HepG2 (cell line): ENCODE data around the gene DDX31. TPM values are rescaled to one million over a fixed set of nuclear protein-coding genes. Genes with fewer than 3 reads are reported as not detected.

Source experiments
- ATAC-seq: fragments of 200-7000 bp; cut with Tn5 transposase; 3 replicates; pipeline ENCODE4 v1.9.1; 2020; ENCODE audit warnings: mild to moderate bottlenecking, moderate library complexity
- BruUV-seq: library from RNA; stranded (reverse); fragments of 400-500 nt; replicated peaks from 2 replicates; lab custom pipeline; 2021; lab: Mats Ljungman, UMichigan
- CTCF ChIA-PET: fragments of 300-600 bp; formaldehyde crosslinking; extraction: SDS; loops from one replicate; lab custom pipeline; 2021; ENCODE audit warnings: low total read pairs, inconsistent platforms, low intra/inter-chr PET ratio; lab: Yijun Ruan, JAX
- POLR2A ChIA-PET: fragments of 350-600 bp; sonication (Branson Sonifier 250); formaldehyde crosslinking; loops from one replicate; lab custom pipeline; 2020; ENCODE audit warnings: antibody characterized with exemption, inconsistent platforms; lab: Yijun Ruan, JAX
- DNase-seq: peaks from one replicate; pipeline ENCODE4 v3.0.0-alpha.2; 2015; ENCODE audit warnings: low spot score
- FAIRE-seq: peaks from 3 replicates; lab custom pipeline; 2011; peaks lifted over from hg19 to GRCh38; lab: Jason Lieb, UNC
- H2AFZ ChIP-seq: one replicate; pipeline ENCODE4 v1.6.1; 2011; ENCODE audit warnings: low read length, inconsistent platforms
- H3K27ac ChIP-seq: fragments of 300-600 bp; 3 replicates; pipeline ENCODE4 v1.8.0; 2011; ENCODE audit warnings: mixed run types, mild to moderate bottlenecking, mixed read lengths, low read length, inconsistent platforms; ENCODE audit not compliant: insufficient read depth; ENCODE audit errors: extremely low read length
- H3K27me3 ChIP-seq, 2 experiments: fragments of 200-600 bp in 1 of 2; 2 replicates in 1 of 2; 3 replicates in 1 of 2; pipeline versions ENCODE4 v1.6.0 to v1.8.0; 2011; ENCODE audit warnings: low read length in 2 of 2, mild to moderate bottlenecking in 2 of 2, moderate library complexity in 2 of 2, inconsistent platforms in 1 of 2; ENCODE audit not compliant: insufficient read depth in 2 of 2, control insufficient read depth in 1 of 2
- H3K36me3 ChIP-seq, 2 experiments: fragments of 200-600 bp in 1 of 2; replicated peaks in 1 of 2; 2 replicates in 1 of 2; 3 replicates in 1 of 2; pipeline versions ENCODE4 v1.5.1 to v1.8.0; 2011; ENCODE audit warnings: low read length in 2 of 2, inconsistent platforms in 1 of 2; ENCODE audit not compliant: insufficient read depth in 2 of 2, control insufficient read depth in 1 of 2
- H3K4me1 ChIP-seq: 2 replicates; pipeline ENCODE4 v1.5.1; 2012; ENCODE audit warnings: low read length, inconsistent platforms; ENCODE audit not compliant: insufficient read depth
- H3K4me2 ChIP-seq: 2 replicates; pipeline ENCODE4 v1.6.0; 2011; ENCODE audit warnings: low read depth, low read length, inconsistent platforms
- H3K4me3 ChIP-seq, 3 experiments: fragments of 200-600 bp in 1 of 3; sonication (generic), shearing (Covaris generic) in 1 of 3; replicated peaks in 1 of 3; 2 replicates each; pipeline ENCODE4 v1.5.1; 2011 to 2016; ENCODE audit warnings: low read length in 3 of 3, inconsistent platforms in 2 of 3, low read depth in 2 of 3, mild to moderate bottlenecking in 2 of 3, control low read depth in 1 of 3, mixed read lengths in 1 of 3; ENCODE audit not compliant: insufficient read depth in 1 of 3
- H3K79me2 ChIP-seq: one replicate; pipeline ENCODE4 v1.6.1; 2011; ENCODE audit warnings: low read length, inconsistent platforms; ENCODE audit not compliant: insufficient read depth
- H3K9ac ChIP-seq: 2 replicates; pipeline ENCODE4 v1.6.0; 2011; ENCODE audit warnings: mild to moderate bottlenecking, low read depth, low read length, inconsistent platforms; ENCODE audit not compliant: insufficient read depth
- H3K9me3 ChIP-seq: 2 replicates; pipeline ENCODE4 v1.5.1; 2012; ENCODE audit warnings: mild to moderate bottlenecking, low read length
- H4K20me1 ChIP-seq: 2 replicates; pipeline ENCODE4 v1.6.0; 2011; ENCODE audit warnings: inconsistent platforms, mild to moderate bottlenecking, low read length, moderate library complexity; ENCODE audit not compliant: insufficient read depth
- FOXA3 ChIP-seq: IDR thresholded peaks from 2 replicates; pipeline ENCODE4 v1.6.1; 2016; ENCODE audit warnings: missing genetic modification reagents, missing compliant biosample characterization
- HOXA5 ChIP-seq: sonication (generic); formaldehyde crosslinking; IDR thresholded peaks from 2 replicates; pipeline ENCODE4 v1.4.0; 2020; ENCODE audit warnings: missing genetic modification reagents
- JARID2 ChIP-seq: sonication (generic); formaldehyde crosslinking; IDR thresholded peaks from 2 replicates; pipeline ENCODE4 v1.8.1; 2023; ENCODE audit warnings: missing genetic modification reagents, inconsistent platforms; ENCODE audit not compliant: insufficient replicate concordance
- KDM5B ChIP-seq: sonication (generic); formaldehyde crosslinking; IDR thresholded peaks from 2 replicates; pipeline ENCODE4 v1.4.0; 2020; ENCODE audit warnings: missing genetic modification reagents, mild to moderate bottlenecking, borderline replicate concordance
- ONECUT2 ChIP-seq: sonication (generic); formaldehyde crosslinking; IDR thresholded peaks from 2 replicates; pipeline ENCODE4 v1.4.0; 2020; ENCODE audit warnings: missing genetic modification reagents
- RBM39 ChIP-seq: fragments of 200-400 bp; formaldehyde crosslinking; IDR thresholded peaks from one replicate; pipeline ENCODE4 v1.6.1; 2018; ENCODE audit warnings: antibody characterized with exemption, mild to moderate bottlenecking, low read depth, low read length; ENCODE audit not compliant: poor library complexity, severe bottlenecking
- RFX3 ChIP-seq: IDR thresholded peaks from 2 replicates; pipeline ENCODE4 v1.6.1; 2016; ENCODE audit warnings: missing biosample characterization, missing genetic modification reagents
- ZNF121 ChIP-seq: sonication (generic); formaldehyde crosslinking; IDR thresholded peaks from 2 replicates; pipeline ENCODE4 v1.5.0; 2020; ENCODE audit warnings: mild to moderate bottlenecking, missing genetic modification reagents
- ZNF136 ChIP-seq: sonication (generic); formaldehyde crosslinking; IDR thresholded peaks from 2 replicates; pipeline ENCODE4 v1.8.1; 2022; ENCODE audit warnings: low read depth, mild to moderate bottlenecking, moderate library complexity, missing genetic modification reagents
- ZNF34 ChIP-seq: sonication (generic); formaldehyde crosslinking; IDR thresholded peaks from 2 replicates; pipeline ENCODE4 v1.4.0; 2020; ENCODE audit warnings: mild to moderate bottlenecking, missing genetic modification reagents, borderline replicate concordance
- ZNF773 ChIP-seq: sonication (generic); formaldehyde crosslinking; IDR thresholded peaks from 2 replicates; pipeline ENCODE4 v1.4.0; 2020; ENCODE audit warnings: missing genetic modification reagents, borderline replicate concordance
- ZNF878 ChIP-seq: sonication (generic); formaldehyde crosslinking; IDR thresholded peaks from 2 replicates; pipeline ENCODE4 v1.8.1; 2023; ENCODE audit warnings: mild to moderate bottlenecking, missing genetic modification reagents, moderate library complexity
- WGBS: methylation state at CpG from one replicate; pipeline ENCODE4 v1.1.6; 2017; ENCODE audit warnings: low lambda C conversion rate; 5-methylcytosine and 5-hydroxymethylcytosine counted together
- in situ Hi-C: cut with HindIII; loops from 2 replicates; pipeline ENCODE4 v1.10.0; 2017; ENCODE audit warnings: low pct_unique_long_range_greater_than_20kb; ENCODE audit not compliant: extremely low pct_ligation_motif_present
- intact Hi-C: fragments of 100-400 bp; cut with micrococcal nuclease; formaldehyde crosslinking; loops from one replicate; pipeline ENCODE4 v1.10.0; 2022; ENCODE audit not compliant: unreplicated experiment
- polyA plus RNA-seq, 8 experiments: library from polyadenylated mRNA; depleted of rRNA in 3 of 8; stranded (reverse) in 7 of 8; unstranded in 1 of 8; fragments of >200 nt; fragmentation: Illumina TruSeq in 4 of 8; extraction: Trizol in 4 of 8; gene quantifications; 2 replicates each; pipeline versions ENCODE4 v1.2.1 to v1.2.3, GENCODE V29; 2011 to 2016; ENCODE audit warnings: low read depth in 4 of 8, missing spikeins in 1 of 8, mixed read lengths in 1 of 8; ENCODE audit not compliant: insufficient read depth in 1 of 8
- total RNA-seq, 5 experiments: library from RNA; depleted of rRNA; stranded (reverse); fragments of >200 nt; fragmentation: Illumina TruSeq; extraction: Trizol; gene quantifications; 2 replicates each; pipeline ENCODE4 v1.2.3, GENCODE V29; 2016; ENCODE audit warnings: low read depth in 1 of 5
- TF ChIP-seq, protein P1 (sequence below): sonication (generic); formaldehyde crosslinking; IDR thresholded peaks from 2 replicates; pipeline ENCODE4 v1.4.0; 2020; ENCODE audit warnings: mild to moderate bottlenecking, missing genetic modification reagents
- TF ChIP-seq, protein P2 (sequence below): sonication (generic); formaldehyde crosslinking; IDR thresholded peaks from 2 replicates; pipeline ENCODE4 v1.9.0; 2021; ENCODE audit warnings: missing genetic modification reagents, borderline replicate concordance

The DDX31 gene
- total and polyA plus RNA-seq, 2 of the 13 experiments (the other 11 are each of a cell fraction or from before 2014, with no cell fraction given) = 11.4 to 16.3 TPM

DNA sequence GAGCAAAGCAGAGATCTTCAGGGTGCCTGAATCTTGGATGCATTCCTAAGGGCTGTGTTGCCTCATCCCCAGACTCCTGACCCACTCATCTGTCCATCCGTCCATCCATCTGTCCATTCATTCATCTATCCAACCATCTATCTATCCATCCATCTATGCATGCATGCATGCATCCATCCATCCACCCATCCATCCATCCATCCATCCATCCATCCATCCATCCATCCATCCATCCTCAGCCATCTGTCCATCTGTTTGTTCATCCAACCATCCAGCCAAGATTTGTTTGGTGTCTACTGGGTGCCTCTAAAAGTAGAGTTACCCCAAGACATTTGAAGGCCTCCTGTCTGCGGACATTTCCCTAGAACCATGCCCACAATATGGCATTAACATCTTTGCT, 115.0 kb downstream of the DDX31 start:
- Histone ChIP-seq H3K4me2 (no peak overlapping the region), H3K36me3 (no peaks in the 10 kb centered on the region), H3K27ac (no peak overlapping the region), H3K9me3 (no peaks in the 10 kb centered on the region), H3K4me1 (no peaks in the 10 kb centered on the region), H2AFZ (no peak overlapping the region), H3K4me3 (no peak overlapping the region), H3K79me2 (no peaks in the 10 kb centered on the region), H3K9ac (no peak overlapping the region), H3K27me3 (peaks cover 0 to 36% of the 10 kb centered on the region in 2 experiments; a peak in 2 of 5 replicates), H4K20me1 (no peaks in the 10 kb centered on the region)
- CTCF ChIA-PET = no interaction called here
- DNase-seq = no peak
- in situ Hi-C loops (no loop called here), intact Hi-C loops (no loop called here)
- no peak for ATAC-seq
- no peak for FAIRE-seq
- POLR2A ChIA-PET = no interaction called here
- BruUV-seq = no TSS peak
- WGBS = 48% methylated on average over 2 of the region's 2 CpGs
- TF ChIP-seq RBM39 (no peak), JARID2 (CRISPR knock-in tag) (no peak), ZNF878 (no peak), HOXA5 (no peak), KDM5B (CRISPR knock-in tag) (no peak), ZNF121 (no peak), ZNF773 (no peak), ZNF136 (CRISPR knock-in tag) (no peak), ZNF34 (no peak), FOXA3 (CRISPR knock-in tag) (no peak), RFX3 (CRISPR knock-in tag) (no peak), ONECUT2 (CRISPR knock-in tag) (no peak)
- TF ChIP-seq, protein P1, sequence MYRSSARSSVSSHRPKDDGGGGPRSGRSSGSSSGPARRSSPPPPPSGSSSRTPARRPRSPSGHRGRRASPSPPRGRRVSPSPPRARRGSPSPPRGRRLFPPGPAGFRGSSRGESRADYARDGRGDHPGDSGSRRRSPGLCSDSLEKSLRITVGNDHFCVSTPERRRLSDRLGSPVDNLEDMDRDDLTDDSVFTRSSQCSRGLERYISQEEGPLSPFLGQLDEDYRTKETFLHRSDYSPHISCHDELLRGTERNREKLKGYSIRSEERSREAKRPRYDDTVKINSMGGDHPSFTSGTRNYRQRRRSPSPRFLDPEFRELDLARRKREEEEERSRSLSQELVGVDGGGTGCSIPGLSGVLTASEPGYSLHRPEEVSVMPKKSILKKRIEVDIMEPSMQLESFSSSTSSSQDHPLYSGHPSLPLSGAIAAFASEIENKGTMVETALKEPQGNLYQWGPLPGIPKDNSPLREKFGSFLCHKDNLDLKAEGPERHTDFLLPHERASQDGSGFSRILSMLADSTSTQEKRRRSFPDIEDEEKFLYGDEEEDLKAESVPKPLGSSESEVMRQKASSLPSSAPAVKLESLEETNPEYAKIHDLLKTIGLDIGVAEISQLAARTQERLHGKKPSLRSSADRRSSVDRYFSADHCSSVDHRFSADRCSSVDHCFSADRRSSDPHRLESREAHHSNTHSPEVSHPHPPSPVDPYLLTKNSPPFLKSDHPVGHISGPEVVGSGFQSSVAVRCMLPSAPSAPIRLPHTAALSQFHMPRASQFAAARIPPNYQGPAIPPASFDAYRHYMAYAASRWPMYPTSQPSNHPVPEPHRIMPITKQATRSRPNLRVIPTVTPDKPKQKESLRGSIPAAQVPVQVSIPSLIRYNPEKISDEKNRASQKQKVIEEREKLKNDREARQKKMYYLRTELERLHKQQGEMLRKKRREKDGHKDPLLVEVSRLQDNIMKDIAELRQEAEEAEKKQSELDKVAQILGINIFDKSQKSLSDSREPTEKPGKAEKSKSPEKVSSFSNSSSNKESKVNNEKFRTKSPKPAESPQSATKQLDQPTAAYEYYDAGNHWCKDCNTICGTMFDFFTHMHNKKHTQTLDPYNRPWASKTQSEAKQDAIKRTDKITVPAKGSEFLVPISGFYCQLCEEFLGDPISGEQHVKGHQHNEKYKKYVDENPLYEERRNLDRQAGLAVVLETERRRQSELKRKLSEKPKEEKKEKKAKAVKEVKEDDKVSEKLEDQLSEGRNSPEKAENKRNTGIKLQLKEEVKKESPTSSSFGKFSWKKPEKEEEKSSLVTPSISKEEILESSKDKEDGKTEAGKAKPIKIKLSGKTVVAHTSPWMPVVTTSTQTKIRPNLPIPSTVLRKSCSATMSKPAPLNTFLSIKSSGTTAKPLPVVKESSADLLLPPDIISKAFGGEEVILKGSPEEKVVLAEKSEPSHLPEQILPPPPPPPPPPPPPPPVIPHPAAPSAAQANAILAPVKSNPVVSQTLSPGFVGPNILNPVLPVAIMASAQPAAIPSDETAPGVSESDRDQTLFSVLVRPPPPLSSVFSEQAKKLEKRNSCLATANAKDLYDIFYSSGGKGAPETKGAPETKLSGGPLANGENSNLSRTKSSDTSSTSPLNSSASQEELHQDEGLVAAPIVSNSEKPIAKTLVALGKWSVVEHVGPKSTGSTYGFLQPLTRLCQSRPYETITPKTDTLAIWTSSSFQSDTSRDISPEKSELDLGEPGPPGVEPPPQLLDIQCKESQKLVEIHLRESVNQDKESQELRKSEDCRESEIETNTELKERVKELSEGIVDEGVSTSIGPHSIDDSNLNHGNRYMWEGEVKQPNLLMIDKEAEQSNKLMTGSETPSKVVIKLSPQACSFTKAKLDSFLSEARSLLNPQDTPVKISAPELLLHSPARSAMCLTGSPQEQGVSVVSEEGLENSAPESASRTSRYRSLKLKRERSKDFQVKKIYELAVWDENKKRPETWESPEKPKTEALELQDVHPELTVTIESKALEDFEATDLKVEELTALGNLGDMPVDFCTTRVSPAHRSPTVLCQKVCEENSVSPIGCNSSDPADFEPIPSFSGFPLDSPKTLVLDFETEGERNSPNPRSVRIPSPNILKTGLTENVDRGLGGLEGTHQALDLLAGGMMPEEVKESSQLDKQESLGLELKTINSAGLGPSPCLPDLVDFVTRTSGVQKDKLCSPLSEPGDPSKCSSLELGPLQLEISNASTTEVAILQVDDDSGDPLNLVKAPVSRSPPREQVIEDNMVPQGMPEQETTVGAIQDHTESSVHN (CRISPR knock-in tag) = no peak
- TF ChIP-seq, protein P2, sequence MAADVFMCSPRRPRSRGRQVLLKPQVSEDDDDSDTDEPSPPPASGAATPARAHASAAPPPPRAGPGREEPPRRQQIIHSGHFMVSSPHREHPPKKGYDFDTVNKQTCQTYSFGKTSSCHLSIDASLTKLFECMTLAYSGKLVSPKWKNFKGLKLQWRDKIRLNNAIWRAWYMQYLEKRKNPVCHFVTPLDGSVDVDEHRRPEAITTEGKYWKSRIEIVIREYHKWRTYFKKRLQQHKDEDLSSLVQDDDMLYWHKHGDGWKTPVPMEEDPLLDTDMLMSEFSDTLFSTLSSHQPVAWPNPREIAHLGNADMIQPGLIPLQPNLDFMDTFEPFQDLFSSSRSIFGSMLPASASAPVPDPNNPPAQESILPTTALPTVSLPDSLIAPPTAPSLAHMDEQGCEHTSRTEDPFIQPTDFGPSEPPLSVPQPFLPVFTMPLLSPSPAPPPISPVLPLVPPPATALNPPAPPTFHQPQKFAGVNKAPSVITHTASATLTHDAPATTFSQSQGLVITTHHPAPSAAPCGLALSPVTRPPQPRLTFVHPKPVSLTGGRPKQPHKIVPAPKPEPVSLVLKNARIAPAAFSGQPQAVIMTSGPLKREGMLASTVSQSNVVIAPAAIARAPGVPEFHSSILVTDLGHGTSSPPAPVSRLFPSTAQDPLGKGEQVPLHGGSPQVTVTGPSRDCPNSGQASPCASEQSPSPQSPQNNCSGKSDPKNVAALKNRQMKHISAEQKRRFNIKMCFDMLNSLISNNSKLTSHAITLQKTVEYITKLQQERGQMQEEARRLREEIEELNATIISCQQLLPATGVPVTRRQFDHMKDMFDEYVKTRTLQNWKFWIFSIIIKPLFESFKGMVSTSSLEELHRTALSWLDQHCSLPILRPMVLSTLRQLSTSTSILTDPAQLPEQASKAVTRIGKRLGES (CRISPR knock-in tag) = no peak
